ENCODE measurements around the gene CMSS1.

DNA sequence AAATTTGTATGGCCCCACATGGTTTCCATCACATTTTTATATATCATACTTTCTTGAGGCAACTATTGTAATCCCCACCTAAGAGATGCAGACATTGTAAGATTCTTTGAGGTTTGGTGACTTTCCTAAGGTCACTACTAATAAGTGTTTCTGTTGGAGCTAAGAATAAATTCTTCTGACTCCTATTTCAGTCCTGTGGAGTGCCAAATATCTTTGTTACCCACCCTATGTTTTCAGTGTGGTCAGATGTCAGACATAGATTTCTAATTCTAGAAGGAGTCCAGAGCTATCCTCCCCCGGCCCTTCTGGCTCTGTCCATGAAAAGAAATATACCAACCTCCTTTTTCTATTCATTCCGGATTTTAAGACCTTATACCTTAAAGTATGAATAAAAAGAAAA lies 342.9 kb downstream of the CMSS1 start:
- TF ChIP-seq, protein P1, sequence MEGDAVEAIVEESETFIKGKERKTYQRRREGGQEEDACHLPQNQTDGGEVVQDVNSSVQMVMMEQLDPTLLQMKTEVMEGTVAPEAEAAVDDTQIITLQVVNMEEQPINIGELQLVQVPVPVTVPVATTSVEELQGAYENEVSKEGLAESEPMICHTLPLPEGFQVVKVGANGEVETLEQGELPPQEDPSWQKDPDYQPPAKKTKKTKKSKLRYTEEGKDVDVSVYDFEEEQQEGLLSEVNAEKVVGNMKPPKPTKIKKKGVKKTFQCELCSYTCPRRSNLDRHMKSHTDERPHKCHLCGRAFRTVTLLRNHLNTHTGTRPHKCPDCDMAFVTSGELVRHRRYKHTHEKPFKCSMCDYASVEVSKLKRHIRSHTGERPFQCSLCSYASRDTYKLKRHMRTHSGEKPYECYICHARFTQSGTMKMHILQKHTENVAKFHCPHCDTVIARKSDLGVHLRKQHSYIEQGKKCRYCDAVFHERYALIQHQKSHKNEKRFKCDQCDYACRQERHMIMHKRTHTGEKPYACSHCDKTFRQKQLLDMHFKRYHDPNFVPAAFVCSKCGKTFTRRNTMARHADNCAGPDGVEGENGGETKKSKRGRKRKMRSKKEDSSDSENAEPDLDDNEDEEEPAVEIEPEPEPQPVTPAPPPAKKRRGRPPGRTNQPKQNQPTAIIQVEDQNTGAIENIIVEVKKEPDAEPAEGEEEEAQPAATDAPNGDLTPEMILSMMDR (CRISPR knock-in tag; IDR thresholded peaks at IDR 0.05) = no peak
- TF ChIP-seq NFYB (CRISPR knock-in tag; IDR thresholded peaks at IDR 0.05) (no peak), TCF7 (IDR thresholded peaks at IDR 0.05; ENCODE audit: low read depth) (no peak), ZNF746 (CRISPR knock-in tag; IDR thresholded peaks at IDR 0.05) (no peak), POLR2G (IDR thresholded peaks at IDR 0.05; ENCODE audit: low read depth, low read length) (no peak)

Data from HepG2 (cell line).